GM12873 (cell line): ENCODE data around the gene KLF7.

ENCODE experiments used
- TF ChIP-seq, protein P1 (sequence below): IDR thresholded peaks from 2 replicates; pipeline ENCODE4 v1.5.1; 2012; ENCODE audit warnings: low read depth, mild to moderate bottlenecking, moderate library complexity, low read length, control low read depth; ENCODE audit not compliant: insufficient read depth; ENCODE audit errors: missing control alignments

Gene KLF7

DNA sequence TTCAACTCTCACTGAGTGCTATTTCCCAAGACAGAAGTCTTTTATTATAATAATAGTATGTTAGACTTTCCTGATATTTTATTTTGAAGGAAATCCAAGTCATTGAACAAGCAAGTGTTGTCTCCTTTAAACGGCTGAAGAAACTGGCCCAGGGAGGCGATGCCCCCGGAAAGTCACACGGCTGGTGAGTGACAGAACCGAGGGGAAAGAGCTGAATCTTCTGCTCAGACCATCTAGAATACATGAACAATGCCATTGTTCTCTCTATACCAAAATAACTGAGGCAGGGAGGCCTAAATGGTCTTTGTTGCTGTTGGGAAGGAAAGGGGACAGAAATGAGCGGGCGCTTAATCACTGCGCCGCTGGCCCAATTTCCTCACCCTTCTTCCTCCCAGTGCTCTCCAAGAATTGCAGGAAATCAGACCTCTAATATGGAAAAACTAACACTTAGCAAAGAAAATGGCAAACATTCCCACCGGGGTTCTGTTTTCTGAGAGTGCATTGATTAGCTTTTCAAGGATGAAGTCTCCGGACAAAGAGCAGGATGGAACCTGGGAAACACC, 101.5 kb downstream of the KLF7 start:
- TF ChIP-seq, protein P1, sequence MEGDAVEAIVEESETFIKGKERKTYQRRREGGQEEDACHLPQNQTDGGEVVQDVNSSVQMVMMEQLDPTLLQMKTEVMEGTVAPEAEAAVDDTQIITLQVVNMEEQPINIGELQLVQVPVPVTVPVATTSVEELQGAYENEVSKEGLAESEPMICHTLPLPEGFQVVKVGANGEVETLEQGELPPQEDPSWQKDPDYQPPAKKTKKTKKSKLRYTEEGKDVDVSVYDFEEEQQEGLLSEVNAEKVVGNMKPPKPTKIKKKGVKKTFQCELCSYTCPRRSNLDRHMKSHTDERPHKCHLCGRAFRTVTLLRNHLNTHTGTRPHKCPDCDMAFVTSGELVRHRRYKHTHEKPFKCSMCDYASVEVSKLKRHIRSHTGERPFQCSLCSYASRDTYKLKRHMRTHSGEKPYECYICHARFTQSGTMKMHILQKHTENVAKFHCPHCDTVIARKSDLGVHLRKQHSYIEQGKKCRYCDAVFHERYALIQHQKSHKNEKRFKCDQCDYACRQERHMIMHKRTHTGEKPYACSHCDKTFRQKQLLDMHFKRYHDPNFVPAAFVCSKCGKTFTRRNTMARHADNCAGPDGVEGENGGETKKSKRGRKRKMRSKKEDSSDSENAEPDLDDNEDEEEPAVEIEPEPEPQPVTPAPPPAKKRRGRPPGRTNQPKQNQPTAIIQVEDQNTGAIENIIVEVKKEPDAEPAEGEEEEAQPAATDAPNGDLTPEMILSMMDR = no peak

DNA sequence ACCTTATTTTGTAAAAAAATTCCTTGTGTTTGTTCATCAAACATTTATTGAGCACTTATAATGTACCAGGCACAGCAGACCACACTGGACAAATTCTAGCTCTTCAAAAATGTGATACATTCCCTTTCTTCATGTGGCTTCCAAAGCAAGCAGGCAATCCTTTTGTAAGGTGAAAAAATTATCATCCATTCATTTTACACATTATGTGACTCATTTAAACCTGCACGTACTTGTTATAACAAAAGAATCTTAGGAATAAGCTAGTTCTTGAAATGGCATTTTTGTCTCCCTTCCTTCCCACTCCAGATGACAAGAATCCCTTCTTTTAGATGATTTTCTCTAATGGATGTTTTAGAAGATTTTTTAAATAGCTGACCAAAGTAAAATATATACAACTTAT, 104.6 kb downstream of the KLF7 start:
- TF ChIP-seq, protein P1 = no peak

DNA sequence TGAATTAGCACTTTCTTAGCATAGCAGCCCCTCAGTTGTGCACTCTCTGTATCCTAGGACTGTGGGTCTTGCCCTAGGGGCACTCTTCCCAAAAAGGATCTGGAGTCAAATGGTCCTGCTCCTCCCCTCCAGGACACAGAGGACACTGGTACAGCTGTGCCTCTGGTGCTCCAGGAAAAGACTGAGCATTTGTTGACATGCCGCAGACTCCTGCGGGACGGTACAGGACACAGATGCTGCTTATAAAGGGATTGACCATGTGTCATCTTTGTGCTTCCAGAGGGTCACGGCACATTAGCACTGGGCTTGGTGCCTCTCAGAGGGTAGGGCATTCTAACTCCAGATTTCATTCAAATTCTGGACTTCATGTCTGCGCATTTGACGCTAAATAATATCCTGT, 110.5 kb downstream of the KLF7 start:
- TF ChIP-seq, protein P1 = no peak

DNA sequence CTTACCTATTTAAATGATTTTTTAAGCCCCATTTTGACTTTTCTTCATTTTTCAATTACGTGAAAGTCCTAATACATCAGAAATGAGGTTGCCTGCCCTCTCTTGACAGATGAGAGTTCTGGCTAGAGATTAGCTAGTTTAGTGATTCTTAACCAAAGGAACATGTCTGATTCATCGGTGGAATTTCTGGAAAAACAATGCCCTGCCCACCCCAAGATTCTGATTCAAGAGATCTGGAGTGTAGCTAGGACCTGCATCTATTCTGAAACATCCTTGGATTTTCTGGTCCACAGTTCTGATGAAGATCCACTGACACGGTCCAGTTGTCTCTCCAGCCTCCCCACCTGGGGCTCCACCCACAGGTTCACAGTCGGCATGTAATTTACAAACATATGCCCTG, 111.2 kb downstream of the KLF7 start:
- TF ChIP-seq, protein P1 = no peak

DNA sequence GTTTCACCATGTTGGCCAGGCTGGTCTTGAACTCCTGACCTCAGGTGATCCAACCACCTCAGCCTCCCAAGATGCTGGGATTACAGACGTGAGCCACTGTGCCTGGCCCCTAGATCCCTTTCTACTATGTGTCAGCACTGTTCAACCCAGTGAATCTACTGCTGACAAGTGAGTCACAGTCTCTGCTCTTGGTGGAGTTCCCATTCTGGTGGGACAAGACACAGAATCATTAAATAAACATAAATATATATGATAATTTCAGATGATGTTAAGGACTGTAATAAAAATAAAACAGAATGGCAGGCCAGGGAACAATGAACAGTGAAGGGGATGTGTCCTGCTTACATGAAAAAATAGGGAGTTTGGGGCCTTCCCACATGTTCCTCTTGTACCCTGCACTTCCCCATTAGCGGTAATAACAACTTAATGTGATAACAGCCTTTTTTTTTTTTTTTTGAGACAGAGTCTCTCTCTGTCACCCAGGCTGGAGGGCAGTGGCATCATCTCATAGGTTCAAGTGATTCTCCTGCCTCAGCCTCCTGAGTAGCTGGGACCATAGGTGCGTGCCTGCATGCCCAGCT, 114.3 kb downstream of the KLF7 start:
- TF ChIP-seq, protein P1 = no peak

DNA sequence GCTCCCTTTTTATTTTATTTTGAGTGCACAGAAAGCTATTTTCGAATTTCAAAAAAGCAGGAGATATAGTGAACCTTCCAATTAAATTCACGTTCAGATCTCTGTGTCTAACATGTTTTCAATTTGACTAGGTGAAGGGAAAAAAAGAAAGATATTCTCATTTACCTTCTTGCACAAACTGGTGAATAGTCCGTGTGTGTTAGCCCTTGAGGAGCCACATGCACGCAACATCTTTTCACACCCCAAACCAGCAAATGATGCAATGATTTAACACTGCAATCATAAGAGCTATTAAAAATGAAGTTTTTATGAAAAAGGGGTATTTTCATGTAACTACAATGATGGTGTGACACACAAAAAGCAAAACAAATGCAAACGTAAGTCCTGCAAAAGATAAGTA, 116.6 kb downstream of the KLF7 start:
- TF ChIP-seq, protein P1 = no peak

DNA sequence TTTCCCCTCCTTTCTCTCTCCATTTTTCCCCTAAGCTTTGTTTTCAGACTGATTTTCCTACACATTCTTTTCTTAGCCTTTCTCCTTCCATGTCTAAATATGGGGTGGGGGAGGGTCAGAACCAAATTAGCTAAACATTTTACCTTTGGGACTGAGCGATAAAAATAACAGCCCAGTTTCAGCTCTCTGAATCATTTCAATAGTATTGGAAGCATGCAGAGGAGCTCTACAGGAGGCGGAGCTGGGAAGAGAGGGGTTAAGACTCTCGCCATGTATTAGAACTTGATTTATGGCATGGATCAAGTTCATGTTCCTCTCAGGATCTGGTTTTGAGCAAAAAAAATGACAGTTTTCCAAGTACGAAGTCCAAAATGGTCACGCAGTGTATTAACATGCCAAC, 117.3 kb downstream of the KLF7 start:
- TF ChIP-seq, protein P1 = no peak

DNA sequence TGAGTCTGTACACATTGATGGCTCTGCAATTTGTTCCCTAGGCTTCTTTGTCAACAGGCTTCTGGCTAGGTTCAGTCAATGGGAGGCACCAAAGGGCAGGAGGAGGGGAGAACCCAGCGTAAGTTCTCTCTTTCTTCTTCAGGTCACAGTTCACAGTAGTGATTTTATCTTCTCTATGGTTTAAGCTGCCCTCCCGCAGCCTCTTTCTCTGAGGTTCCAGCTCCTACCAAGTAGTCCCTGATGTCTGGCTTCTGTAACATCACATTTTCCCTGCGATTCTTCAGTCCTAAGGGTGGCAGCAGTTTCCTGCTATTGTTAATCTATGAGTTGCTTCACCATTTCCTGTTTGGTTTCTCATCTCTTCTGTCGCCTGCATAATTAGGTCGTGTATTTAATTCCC, 119.0 kb downstream of the KLF7 start:
- TF ChIP-seq, protein P1 = peak; percentile 14
